Activated CD4-positive, alpha-beta T cell treated with anti-CD3 and anti-CD28 coated beads, Interleukin-10, Interleukin-2, amounts not matched to agents 100 ng/mL and 50 ng/mL, durations not matched to agents 16 hours and 8 hours (primary cell): Measurements from ENCODE around the gene COL25A1.

Experiments
- DNase-seq: peaks from one replicate; pipeline ENCODE4 v3.0.0-alpha.2; 2020

The COL25A1 gene

GRCh38 chr4:108795733-108796132, 506.7 kb downstream of the COL25A1 start:
- no peak for DNase-seq

GRCh38 chr4:108794136-108794535, 508.3 kb downstream of the COL25A1 start:
- DNase-seq = no peak

- DNase-seq = no peak
Observed at GRCh38 chr4:108793415-108793814, 509.0 kb downstream of the COL25A1 start.

- no peak for DNase-seq
Observed at GRCh38 chr4:108788731-108789130, 513.7 kb downstream of the COL25A1 start.

- DNase-seq = no peak
Observed at GRCh38 chr4:108787724-108788123, 514.7 kb downstream of the COL25A1 start.

GRCh38 chr4:108787106-108787505, 515.4 kb downstream of the COL25A1 start:
- DNase-seq = no peak

- no peak for DNase-seq
Observed at GRCh38 chr4:108786351-108786750, 516.1 kb downstream of the COL25A1 start.

- DNase-seq = no peak
Observed at GRCh38 chr4:108783665-108784463, 518.6 kb downstream of the COL25A1 start.

- no peak for DNase-seq
Observed at GRCh38 chr4:108779958-108780357, 522.5 kb downstream of the COL25A1 start.

- no peak for DNase-seq
Observed at GRCh38 chr4:108777388-108777787, 525.1 kb downstream of the COL25A1 start.

- no peak for DNase-seq
Observed at GRCh38 chr4:108775921-108776320, 526.5 kb downstream of the COL25A1 start.

- no peak for DNase-seq
Observed at GRCh38 chr4:108774809-108775530, 527.5 kb downstream of the COL25A1 start.

GRCh38 chr4:108772402-108772801, 530.1 kb downstream of the COL25A1 start:
- no peak for DNase-seq

GRCh38 chr4:108766058-108766457, 536.4 kb downstream of the COL25A1 start:
- no peak for DNase-seq

GRCh38 chr4:108763986-108764385, 538.5 kb downstream of the COL25A1 start:
- DNase-seq = no peak

- no peak for DNase-seq
Observed at GRCh38 chr4:108763226-108763593, 539.2 kb downstream of the COL25A1 start.

GRCh38 chr4:108762559-108763225, 539.8 kb downstream of the COL25A1 start, which contains the start of gene ETNPPL:
TSS of gene ETNPPL (minus strand) at chr4:108763053. CDS start at chr4:108762898, 155 bp downstream.
- DNase-seq = peak; percentile 32
